Measurements from ENCODE around the gene SLC5A2. TPM values are rescaled to one million over a fixed set of nuclear protein-coding genes. Genes with fewer than 3 reads are reported as not detected.
A peak's percentile ranks its signal among the peaks of the same experiment; 100 is the strongest.

The SLC5A2 gene
- polyA plus RNA-seq, 2 of the 4 experiments (the other 2 are of a cell fraction) = 0.09 to 0.46 TPM

DNA sequence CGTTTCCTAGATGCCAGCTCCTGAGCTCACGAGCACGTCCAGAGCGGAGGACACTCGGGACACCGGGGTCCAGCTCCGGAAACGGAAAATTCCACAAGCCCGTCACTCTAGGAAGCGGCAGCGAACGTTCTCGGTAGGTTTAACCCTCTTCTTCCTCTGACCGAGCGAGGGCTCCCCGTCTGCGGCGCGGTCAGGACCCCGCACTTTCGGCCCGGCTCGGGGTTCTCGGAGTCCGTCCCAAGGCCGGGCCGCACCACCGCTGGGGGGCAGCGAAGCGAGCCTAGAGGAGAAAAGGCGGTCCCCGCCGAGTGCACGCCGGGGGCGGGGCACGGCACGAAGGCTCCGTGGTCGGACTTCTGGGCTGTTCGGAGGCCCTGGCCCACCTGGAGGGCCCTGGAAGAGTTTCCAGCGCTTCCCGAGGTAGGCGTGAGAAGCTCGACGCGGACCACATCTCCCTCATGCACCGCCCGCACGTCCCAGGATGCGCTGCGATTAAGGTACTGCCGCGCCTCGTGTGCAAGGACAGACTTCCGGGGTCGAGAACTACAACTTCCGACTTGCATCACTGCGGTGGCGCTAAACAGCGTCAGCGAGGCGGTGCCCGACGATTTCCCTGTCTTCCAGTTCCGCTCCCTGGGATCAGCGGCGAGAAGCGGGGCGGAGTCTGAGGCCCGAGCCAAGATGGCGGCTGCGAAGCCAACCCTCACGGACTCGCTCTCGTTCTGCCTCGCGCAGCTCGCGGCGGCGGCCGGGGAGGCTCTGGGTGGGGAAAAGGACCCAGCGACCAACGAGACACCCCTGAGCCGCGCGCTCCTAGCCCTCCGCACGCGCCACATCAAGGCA lies 23.9 kb upstream of the SLC5A2 start, which contains the start of gene ARMC5 (continued):
- TF ChIP-seq, protein P1, sequence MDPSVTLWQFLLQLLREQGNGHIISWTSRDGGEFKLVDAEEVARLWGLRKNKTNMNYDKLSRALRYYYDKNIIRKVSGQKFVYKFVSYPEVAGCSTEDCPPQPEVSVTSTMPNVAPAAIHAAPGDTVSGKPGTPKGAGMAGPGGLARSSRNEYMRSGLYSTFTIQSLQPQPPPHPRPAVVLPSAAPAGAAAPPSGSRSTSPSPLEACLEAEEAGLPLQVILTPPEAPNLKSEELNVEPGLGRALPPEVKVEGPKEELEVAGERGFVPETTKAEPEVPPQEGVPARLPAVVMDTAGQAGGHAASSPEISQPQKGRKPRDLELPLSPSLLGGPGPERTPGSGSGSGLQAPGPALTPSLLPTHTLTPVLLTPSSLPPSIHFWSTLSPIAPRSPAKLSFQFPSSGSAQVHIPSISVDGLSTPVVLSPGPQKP (IDR thresholded peaks at IDR 0.05; ENCODE audit: low read depth, low read length) = no peak
- TF ChIP-seq MYC (IDR thresholded peaks at IDR 0.05; ENCODE audit: borderline replicate concordance, low read length) (peak; percentile 94), ZNF302 (CRISPR knock-in tag; IDR thresholded peaks at IDR 0.05) (no peak), RCOR1 (IDR thresholded peaks at IDR 0.05; ENCODE audit: low read depth, low read length) (no peak)
- TF ChIP-seq, protein P2, sequence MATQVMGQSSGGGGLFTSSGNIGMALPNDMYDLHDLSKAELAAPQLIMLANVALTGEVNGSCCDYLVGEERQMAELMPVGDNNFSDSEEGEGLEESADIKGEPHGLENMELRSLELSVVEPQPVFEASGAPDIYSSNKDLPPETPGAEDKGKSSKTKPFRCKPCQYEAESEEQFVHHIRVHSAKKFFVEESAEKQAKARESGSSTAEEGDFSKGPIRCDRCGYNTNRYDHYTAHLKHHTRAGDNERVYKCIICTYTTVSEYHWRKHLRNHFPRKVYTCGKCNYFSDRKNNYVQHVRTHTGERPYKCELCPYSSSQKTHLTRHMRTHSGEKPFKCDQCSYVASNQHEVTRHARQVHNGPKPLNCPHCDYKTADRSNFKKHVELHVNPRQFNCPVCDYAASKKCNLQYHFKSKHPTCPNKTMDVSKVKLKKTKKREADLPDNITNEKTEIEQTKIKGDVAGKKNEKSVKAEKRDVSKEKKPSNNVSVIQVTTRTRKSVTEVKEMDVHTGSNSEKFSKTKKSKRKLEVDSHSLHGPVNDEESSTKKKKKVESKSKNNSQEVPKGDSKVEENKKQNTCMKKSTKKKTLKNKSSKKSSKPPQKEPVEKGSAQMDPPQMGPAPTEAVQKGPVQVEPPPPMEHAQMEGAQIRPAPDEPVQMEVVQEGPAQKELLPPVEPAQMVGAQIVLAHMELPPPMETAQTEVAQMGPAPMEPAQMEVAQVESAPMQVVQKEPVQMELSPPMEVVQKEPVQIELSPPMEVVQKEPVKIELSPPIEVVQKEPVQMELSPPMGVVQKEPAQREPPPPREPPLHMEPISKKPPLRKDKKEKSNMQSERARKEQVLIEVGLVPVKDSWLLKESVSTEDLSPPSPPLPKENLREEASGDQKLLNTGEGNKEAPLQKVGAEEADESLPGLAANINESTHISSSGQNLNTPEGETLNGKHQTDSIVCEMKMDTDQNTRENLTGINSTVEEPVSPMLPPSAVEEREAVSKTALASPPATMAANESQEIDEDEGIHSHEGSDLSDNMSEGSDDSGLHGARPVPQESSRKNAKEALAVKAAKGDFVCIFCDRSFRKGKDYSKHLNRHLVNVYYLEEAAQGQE (IDR thresholded peaks at IDR 0.05) = no peak
- TF ChIP-seq, protein P3, sequence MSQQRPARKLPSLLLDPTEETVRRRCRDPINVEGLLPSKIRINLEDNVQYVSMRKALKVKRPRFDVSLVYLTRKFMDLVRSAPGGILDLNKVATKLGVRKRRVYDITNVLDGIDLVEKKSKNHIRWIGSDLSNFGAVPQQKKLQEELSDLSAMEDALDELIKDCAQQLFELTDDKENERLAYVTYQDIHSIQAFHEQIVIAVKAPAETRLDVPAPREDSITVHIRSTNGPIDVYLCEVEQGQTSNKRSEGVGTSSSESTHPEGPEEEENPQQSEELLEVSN (IDR thresholded peaks at IDR 0.05; ENCODE audit: borderline replicate concordance, low read depth) = peak; percentile 95
- TF ChIP-seq, protein P4, sequence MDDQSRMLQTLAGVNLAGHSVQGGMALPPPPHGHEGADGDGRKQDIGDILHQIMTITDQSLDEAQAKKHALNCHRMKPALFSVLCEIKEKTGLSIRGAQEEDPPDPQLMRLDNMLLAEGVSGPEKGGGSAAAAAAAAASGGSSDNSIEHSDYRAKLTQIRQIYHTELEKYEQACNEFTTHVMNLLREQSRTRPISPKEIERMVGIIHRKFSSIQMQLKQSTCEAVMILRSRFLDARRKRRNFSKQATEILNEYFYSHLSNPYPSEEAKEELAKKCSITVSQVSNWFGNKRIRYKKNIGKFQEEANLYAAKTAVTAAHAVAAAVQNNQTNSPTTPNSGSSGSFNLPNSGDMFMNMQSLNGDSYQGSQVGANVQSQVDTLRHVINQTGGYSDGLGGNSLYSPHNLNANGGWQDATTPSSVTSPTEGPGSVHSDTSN (IDR thresholded peaks at IDR 0.05) = no peak
- TF ChIP-seq, protein P5, sequence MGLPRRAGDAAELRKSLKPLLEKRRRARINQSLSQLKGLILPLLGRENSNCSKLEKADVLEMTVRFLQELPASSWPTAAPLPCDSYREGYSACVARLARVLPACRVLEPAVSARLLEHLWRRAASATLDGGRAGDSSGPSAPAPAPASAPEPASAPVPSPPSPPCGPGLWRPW (IDR thresholded peaks at IDR 0.05) = no peak

DNA sequence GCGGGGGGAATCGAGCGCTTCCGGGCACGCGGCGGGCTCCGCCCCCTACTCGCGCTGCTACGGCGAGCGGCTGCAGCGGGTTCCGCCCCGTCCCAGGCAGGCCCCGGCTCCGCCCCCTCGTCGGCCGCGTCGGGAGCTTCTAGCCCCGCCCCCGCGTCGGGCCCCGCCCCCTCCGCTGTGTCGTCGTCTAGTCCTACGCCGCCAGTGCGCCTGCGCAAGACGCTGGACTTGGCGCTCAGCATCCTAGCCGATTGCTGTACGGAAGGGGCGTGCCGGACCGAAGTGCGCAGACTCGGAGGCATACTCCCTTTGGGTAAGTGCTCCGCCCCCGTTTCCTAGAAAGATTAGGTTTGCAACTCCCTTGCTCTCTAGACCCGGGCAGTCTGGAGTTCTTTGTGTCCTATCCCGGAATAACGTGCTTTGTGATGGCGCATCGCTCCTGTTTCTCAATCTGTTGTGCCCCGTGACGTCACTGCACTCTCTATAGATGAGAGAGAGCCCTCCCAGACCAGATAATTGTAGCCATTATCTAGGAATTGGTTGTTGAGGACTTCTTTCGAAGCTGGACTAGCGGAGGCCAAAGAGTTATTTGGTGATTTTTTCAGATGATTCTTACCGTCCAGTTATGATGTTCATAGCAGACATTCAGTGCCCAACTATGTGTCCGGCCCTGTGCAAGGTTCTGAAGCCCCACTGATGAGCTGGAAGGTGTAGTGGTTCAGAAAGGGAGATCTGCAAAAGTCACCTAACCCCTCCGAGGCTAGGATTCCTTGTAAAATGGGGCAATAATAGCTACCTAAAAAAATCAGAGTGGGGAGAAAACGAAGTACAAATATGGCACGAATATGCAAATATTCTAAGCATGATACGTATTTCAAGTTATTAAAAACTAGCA lies 23.0 kb upstream of the SLC5A2 start:
- TF ChIP-seq RCOR1 (IDR thresholded peaks at IDR 0.05; ENCODE audit: low read depth, low read length) (no peak), CEBPB (IDR thresholded peaks at IDR 0.05) (peak in 1 of 2 experiments; percentile 3; a peak in 1 of 4 replicates), FOXS1 (CRISPR knock-in tag; IDR thresholded peaks at IDR 0.05) (no peak), KDM5A (IDR thresholded peaks at IDR 0.05) (no peak), POLR2A (IDR thresholded peaks at IDR 0.05; ENCODE audit: low read length) (peak; percentile 64), PHF8 (IDR thresholded peaks at IDR 0.05; ENCODE audit: borderline replicate concordance, low read depth) (peak; percentile 30; the same call in 1 of the 2 replicates), RFX5 (IDR thresholded peaks at IDR 0.05) (0 out of 2 replicates have a peak, but pooled peaks have one; percentile 27), ZC3H11A (IDR thresholded peaks at IDR 0.05) (no peak), BHLHE40 (IDR thresholded peaks at IDR 0.05; ENCODE audit: low read depth, low read length) (no peak), CBX8 (IDR thresholded peaks at IDR 0.05) (no peak), JUN (IDR thresholded peaks at IDR 0.05) (peak; percentile 26 to 55; a peak in 1 of 5 replicates)
- TF ChIP-seq, protein P6, sequence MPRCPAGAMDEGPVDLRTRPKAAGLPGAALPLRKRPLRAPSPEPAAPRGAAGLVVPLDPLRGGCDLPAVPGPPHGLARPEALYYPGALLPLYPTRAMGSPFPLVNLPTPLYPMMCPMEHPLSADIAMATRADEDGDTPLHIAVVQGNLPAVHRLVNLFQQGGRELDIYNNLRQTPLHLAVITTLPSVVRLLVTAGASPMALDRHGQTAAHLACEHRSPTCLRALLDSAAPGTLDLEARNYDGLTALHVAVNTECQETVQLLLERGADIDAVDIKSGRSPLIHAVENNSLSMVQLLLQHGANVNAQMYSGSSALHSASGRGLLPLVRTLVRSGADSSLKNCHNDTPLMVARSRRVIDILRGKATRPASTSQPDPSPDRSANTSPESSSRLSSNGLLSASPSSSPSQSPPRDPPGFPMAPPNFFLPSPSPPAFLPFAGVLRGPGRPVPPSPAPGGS (IDR thresholded peaks at IDR 0.05) = peak; percentile 42; the same call in 1 of the 3 replicates
- POLR2A ChIA-PET = interaction anchor here (0.5 to 4.0 kb wide), 35 partner anchors 8 to 463 kb away, joined by 3 to 23 read pairs (median 6); partner anchors contain the start of genes FUS, KAT8, RUSF1 and SLC5A2
- ATAC-seq = peak; percentile 62 to 82

More for the DNA sequence above, 23.0 kb upstream of the SLC5A2 start:
- H3K4me1 ChIP-seq = peaks cover 31% of the 10 kb centered on the region
- CTCF ChIA-PET = interaction anchor here (0.6 to 7.9 kb wide), 27 partner anchors 8 to 506 kb away, joined by 3 to 52 read pairs (median 5); partner anchors contain the start of genes PYCARD, TGFB1I1, ZNF267 and ZNF843
- H3K9me3 ChIP-seq = no peaks in the 10 kb centered on the region
- peak overlapping the region; percentile 89 for H3K4me2 ChIP-seq
- WGBS (ENCODE audit: missing lambda C conversion rate) = 6% methylated on average over 20 of the region's 61 CpGs
- peak overlapping the region; percentile 98 to 99 for H3K27ac ChIP-seq
- DNase-seq (ENCODE audit: low read depth in 1 of 2, low spot score in 1 of 2) (peak; percentile 91 to 99), FAIRE-seq (no peak)
- H3K4me3 ChIP-seq = peak overlapping the region; percentile 87
